NOMO-1 treated with dmso at 0.1 percent for 144 hours (cell line): ENCODE measurements around the gene NPM1.

Source experiments
- DNase-seq: peaks from one replicate; lab custom pipeline; 2025; ENCODE audit not compliant: unreplicated experiment; lab: John Stamatoyannopoulos, UW

NPM1 gene

GRCh38 chr5:171427318-171428167, 39.9 kb downstream of the NPM1 start:
- DNase-seq = no peak

- DNase-seq = no peak
Observed at GRCh38 chr5:171428168-171428696, 40.6 kb downstream of the NPM1 start.

GRCh38 chr5:171428809-171429542, 41.3 kb downstream of the NPM1 start:
- no peak for DNase-seq

GRCh38 chr5:171429543-171429910, 41.9 kb downstream of the NPM1 start:
- no peak for DNase-seq

GRCh38 chr5:171431251-171431777, 43.7 kb downstream of the NPM1 start:
- no peak for DNase-seq

GRCh38 chr5:171432076-171432475, 44.4 kb downstream of the NPM1 start:
- no peak for DNase-seq

GRCh38 chr5:171432583-171433351, 45.1 kb downstream of the NPM1 start:
- no peak for DNase-seq

GRCh38 chr5:171433352-171433698, 45.7 kb downstream of the NPM1 start:
- DNase-seq = no peak

- DNase-seq = no peak
Observed at GRCh38 chr5:171433982-171434676, 46.5 kb downstream of the NPM1 start.

GRCh38 chr5:171434874-171435273, 47.2 kb downstream of the NPM1 start:
- no peak for DNase-seq

GRCh38 chr5:171435908-171436307, 48.3 kb downstream of the NPM1 start:
- DNase-seq = no peak

- no peak for DNase-seq
Observed at GRCh38 chr5:171436804-171437285, 49.2 kb downstream of the NPM1 start.

GRCh38 chr5:171437286-171437821, 49.7 kb downstream of the NPM1 start:
- no peak for DNase-seq

GRCh38 chr5:171438738-171439137, 51.1 kb downstream of the NPM1 start:
- DNase-seq = no peak

- DNase-seq = no peak
Observed at GRCh38 chr5:171441246-171441791, 53.7 kb downstream of the NPM1 start.

GRCh38 chr5:171442287-171443042, 54.8 kb downstream of the NPM1 start:
- no peak for DNase-seq

- no peak for DNase-seq
Observed at GRCh38 chr5:171444582-171444981, 56.9 kb downstream of the NPM1 start.

- no peak for DNase-seq
Observed at GRCh38 chr5:171445644-171446516, 58.2 kb downstream of the NPM1 start.
